ENCODE data around the gene CDC25B.

CDC25B gene

GRCh38 chr20:3796477-3797225, 541 bp downstream of the CDC25B start:
- Histone ChIP-seq H3K9me3 (ENCODE audit: control insufficient read depth, insufficient read depth, low read length) (no peaks in the 10 kb centered on the region), H3K4me1 (ENCODE audit: control insufficient read depth, insufficient read depth, low read length) (peaks cover 14% of the 10 kb centered on the region), H3K27ac (ENCODE audit: low read length) (no peak overlapping the region), H3K36me3 (ENCODE audit: control insufficient read depth, insufficient read depth, low read length) (peaks cover 5% of the 10 kb centered on the region), H3K4me3 (ENCODE audit: low read length) (peak overlapping the region; percentile 50), H3K27me3 (ENCODE audit: control insufficient read depth, insufficient read depth, low read length) (no peaks in the 10 kb centered on the region)
- WGBS (ENCODE audit: insufficient coverage, insufficient read length): no CpG with 5 or more reads among the region's 33 CpGs
- no peak for DNase-seq (ENCODE audit: low read depth, low spot score)

GRCh38 chr20:3797226-3797545, 1.1 kb downstream of the CDC25B start:
- no peaks in the 10 kb centered on the region for H3K9me3 ChIP-seq (ENCODE audit: control insufficient read depth, insufficient read depth, low read length)
- no peak overlapping the region; the same call in 1 of the 2 replicates for H3K4me3 ChIP-seq (ENCODE audit: low read length)

GRCh38 chr20:3797592-3798372, 1.7 kb downstream of the CDC25B start:
- no peaks in the 10 kb centered on the region for H3K9me3 ChIP-seq (ENCODE audit: control insufficient read depth, insufficient read depth, low read length)
- no peak overlapping the region for H3K27ac ChIP-seq (ENCODE audit: low read length)
- H3K4me3 ChIP-seq (ENCODE audit: low read length): no peak overlapping the region
- H3K36me3 ChIP-seq (ENCODE audit: control insufficient read depth, insufficient read depth, low read length): peaks cover 14% of the 10 kb centered on the region
- no peaks in the 10 kb centered on the region for H3K27me3 ChIP-seq (ENCODE audit: control insufficient read depth, insufficient read depth, low read length)
- no CpG with 5 or more reads among the region's 19 CpGs for WGBS (ENCODE audit: insufficient coverage, insufficient read length)
- DNase-seq (ENCODE audit: low read depth, low spot score): no peak
- peaks cover 14% of the 10 kb centered on the region for H3K4me1 ChIP-seq (ENCODE audit: control insufficient read depth, insufficient read depth, low read length)

More at GRCh38 chr20:3797226-3797545, 1.1 kb downstream of the CDC25B start:
- H3K4me1 ChIP-seq (ENCODE audit: control insufficient read depth, insufficient read depth, low read length): peaks cover 14% of the 10 kb centered on the region
- H3K27me3 ChIP-seq (ENCODE audit: control insufficient read depth, insufficient read depth, low read length): no peaks in the 10 kb centered on the region
- no CpG with 5 or more reads among the region's 5 CpGs for WGBS (ENCODE audit: insufficient coverage, insufficient read length)
- no peak overlapping the region for H3K27ac ChIP-seq (ENCODE audit: low read length)
- no peak for DNase-seq (ENCODE audit: low read depth, low spot score)
- peaks cover 10% of the 10 kb centered on the region for H3K36me3 ChIP-seq (ENCODE audit: control insufficient read depth, insufficient read depth, low read length)

- H3K27ac ChIP-seq (ENCODE audit: low read length): no peak overlapping the region
- H3K4me1 ChIP-seq (ENCODE audit: control insufficient read depth, insufficient read depth, low read length): peaks cover 14% of the 10 kb centered on the region
- DNase-seq (ENCODE audit: low read depth, low spot score): no peak
- H3K9me3 ChIP-seq (ENCODE audit: control insufficient read depth, insufficient read depth, low read length): no peaks in the 10 kb centered on the region
- H3K36me3 ChIP-seq (ENCODE audit: control insufficient read depth, insufficient read depth, low read length): peaks cover 20% of the 10 kb centered on the region
- H3K27me3 ChIP-seq (ENCODE audit: control insufficient read depth, insufficient read depth, low read length): no peaks in the 10 kb centered on the region
- WGBS (ENCODE audit: insufficient coverage, insufficient read length): no CpG with 5 or more reads among the region's 5 CpGs
- no peak overlapping the region for H3K4me3 ChIP-seq (ENCODE audit: low read length)
These were observed 2.3 kb downstream of the CDC25B start for GRCh38 chr20:3798373-3798768.

- no CpG with 5 or more reads among the region's 3 CpGs for WGBS (ENCODE audit: insufficient coverage, insufficient read length)
- H3K27me3 ChIP-seq (ENCODE audit: control insufficient read depth, insufficient read depth, low read length): no peaks in the 10 kb centered on the region
- H3K4me3 ChIP-seq (ENCODE audit: low read length): no peak overlapping the region
- no peaks in the 10 kb centered on the region for H3K9me3 ChIP-seq (ENCODE audit: control insufficient read depth, insufficient read depth, low read length)
- H3K27ac ChIP-seq (ENCODE audit: low read length): no peak overlapping the region
- peaks cover 25% of the 10 kb centered on the region for H3K36me3 ChIP-seq (ENCODE audit: control insufficient read depth, insufficient read depth, low read length)
- peaks cover 14% of the 10 kb centered on the region for H3K4me1 ChIP-seq (ENCODE audit: control insufficient read depth, insufficient read depth, low read length)
- DNase-seq (ENCODE audit: low read depth, low spot score): no peak
These were observed 2.8 kb downstream of the CDC25B start for GRCh38 chr20:3798908-3799248.

- no peak overlapping the region for H3K4me3 ChIP-seq (ENCODE audit: low read length)
- no peak overlapping the region for H3K27ac ChIP-seq (ENCODE audit: low read length)
- no CpG with 5 or more reads among the region's 18 CpGs for WGBS (ENCODE audit: insufficient coverage, insufficient read length)
- no peaks in the 10 kb centered on the region for H3K9me3 ChIP-seq (ENCODE audit: control insufficient read depth, insufficient read depth, low read length)
- DNase-seq (ENCODE audit: low read depth, low spot score): no peak
- H3K4me1 ChIP-seq (ENCODE audit: control insufficient read depth, insufficient read depth, low read length): peaks cover 14% of the 10 kb centered on the region
- H3K27me3 ChIP-seq (ENCODE audit: control insufficient read depth, insufficient read depth, low read length): no peaks in the 10 kb centered on the region
- peaks cover 32% of the 10 kb centered on the region for H3K36me3 ChIP-seq (ENCODE audit: control insufficient read depth, insufficient read depth, low read length)
These were observed 4.3 kb downstream of the CDC25B start for GRCh38 chr20:3800256-3800877.

GRCh38 chr20:3800878-3801260, 4.8 kb downstream of the CDC25B start:
- no peak overlapping the region for H3K4me3 ChIP-seq (ENCODE audit: low read length)
- no peaks in the 10 kb centered on the region for H3K27me3 ChIP-seq (ENCODE audit: control insufficient read depth, insufficient read depth, low read length)
- no peak overlapping the region for H3K27ac ChIP-seq (ENCODE audit: low read length)
- no peaks in the 10 kb centered on the region for H3K9me3 ChIP-seq (ENCODE audit: control insufficient read depth, insufficient read depth, low read length)
- no peak for DNase-seq (ENCODE audit: low read depth, low spot score)
- H3K36me3 ChIP-seq (ENCODE audit: control insufficient read depth, insufficient read depth, low read length): peaks cover 36% of the 10 kb centered on the region
- WGBS (ENCODE audit: insufficient coverage, insufficient read length): no CpG with 5 or more reads among the region's 8 CpGs
- H3K4me1 ChIP-seq (ENCODE audit: control insufficient read depth, insufficient read depth, low read length): peaks cover 14% of the 10 kb centered on the region

- peaks cover 36% of the 10 kb centered on the region for H3K36me3 ChIP-seq (ENCODE audit: control insufficient read depth, insufficient read depth, low read length)
These were observed 5.2 kb downstream of the CDC25B start for GRCh38 chr20:3801299-3801698.

GRCh38 chr20:3801846-3802245, 5.7 kb downstream of the CDC25B start:
- no peak overlapping the region for H3K4me3 ChIP-seq (ENCODE audit: low read length)
- no peak for DNase-seq (ENCODE audit: low read depth, low spot score)
- H3K27ac ChIP-seq (ENCODE audit: low read length): no peak overlapping the region
- H3K4me1 ChIP-seq (ENCODE audit: control insufficient read depth, insufficient read depth, low read length): peaks cover 14% of the 10 kb centered on the region
- H3K9me3 ChIP-seq (ENCODE audit: control insufficient read depth, insufficient read depth, low read length): no peaks in the 10 kb centered on the region
- peaks cover 36% of the 10 kb centered on the region for H3K36me3 ChIP-seq (ENCODE audit: control insufficient read depth, insufficient read depth, low read length)
- H3K27me3 ChIP-seq (ENCODE audit: control insufficient read depth, insufficient read depth, low read length): no peaks in the 10 kb centered on the region
- no CpG with 5 or more reads among the region's 13 CpGs for WGBS (ENCODE audit: insufficient coverage, insufficient read length)

More at GRCh38 chr20:3801299-3801698, 5.2 kb downstream of the CDC25B start:
- Histone ChIP-seq H3K27ac (ENCODE audit: low read length) (no peak overlapping the region), H3K4me1 (ENCODE audit: control insufficient read depth, insufficient read depth, low read length) (peaks cover 14% of the 10 kb centered on the region), H3K27me3 (ENCODE audit: control insufficient read depth, insufficient read depth, low read length) (no peaks in the 10 kb centered on the region), H3K4me3 (ENCODE audit: low read length) (no peak overlapping the region), H3K9me3 (ENCODE audit: control insufficient read depth, insufficient read depth, low read length) (no peaks in the 10 kb centered on the region)
- DNase-seq (ENCODE audit: low read depth, low spot score): no peak
- no CpG with 5 or more reads among the region's 4 CpGs for WGBS (ENCODE audit: insufficient coverage, insufficient read length)

- no CpG with 5 or more reads among the region's 11 CpGs for WGBS (ENCODE audit: insufficient coverage, insufficient read length)
- no peaks in the 10 kb centered on the region for H3K27me3 ChIP-seq (ENCODE audit: control insufficient read depth, insufficient read depth, low read length)
- peaks cover 13% of the 10 kb centered on the region for H3K4me1 ChIP-seq (ENCODE audit: control insufficient read depth, insufficient read depth, low read length)
- H3K36me3 ChIP-seq (ENCODE audit: control insufficient read depth, insufficient read depth, low read length): peaks cover 36% of the 10 kb centered on the region
- H3K9me3 ChIP-seq (ENCODE audit: control insufficient read depth, insufficient read depth, low read length): no peaks in the 10 kb centered on the region
- no peak for DNase-seq (ENCODE audit: low read depth, low spot score)
- no peak overlapping the region for H3K4me3 ChIP-seq (ENCODE audit: low read length)
- no peak overlapping the region for H3K27ac ChIP-seq (ENCODE audit: low read length)
These were observed 6.6 kb downstream of the CDC25B start for GRCh38 chr20:3802524-3803239.
